A673 (cell line): ENCODE measurements around the gene RACGAP1. TPM values are rescaled to one million over a fixed set of nuclear protein-coding genes. Genes with fewer than 3 reads are reported as not detected.
A peak's percentile ranks its signal among the peaks of the same experiment; 100 is the strongest.

Experiments
- BruUV-seq: library from RNA; stranded (reverse); fragments of 400-500 nt; replicated peaks from 2 replicates; lab custom pipeline; 2021; lab: Mats Ljungman, UMichigan
- CTCF ChIA-PET: fragments of 300-600 bp; sonication (Branson Sonifier 250); formaldehyde crosslinking; loops from one replicate; lab custom pipeline; 2022; ENCODE audit warnings: antibody characterized with exemption; lab: Charles Lee
- POLR2A ChIA-PET: fragments of 300-600 bp; sonication (Branson Sonifier 250); formaldehyde crosslinking; loops from one replicate; lab custom pipeline; 2022; ENCODE audit warnings: antibody characterized with exemption; ENCODE audit not compliant: low non-redundant PET; lab: Charles Lee
- DNase-seq: peaks from one replicate; pipeline ENCODE4 v3.0.0-alpha.2; 2015; ENCODE audit warnings: low spot score
- H3K27ac ChIP-seq: fragments of 200-600 bp; sonication (generic); 2 replicates; pipeline ENCODE4 v1.5.1; 2016; ENCODE audit warnings: mixed run types, low read depth, mild to moderate bottlenecking, mixed read lengths, antibody characterized with exemption, low read length; ENCODE audit not compliant: poor library complexity, severe bottlenecking
- H3K27me3 ChIP-seq: fragments of 200-600 bp; sonication (generic); replicated peaks from 2 replicates; pipeline ENCODE4 v1.6.1; 2017; ENCODE audit warnings: mixed run types, low read depth, mild to moderate bottlenecking, mixed read lengths, antibody characterized with exemption, low read length; ENCODE audit not compliant: insufficient read depth, poor library complexity
- H3K36me3 ChIP-seq: fragments of 200-600 bp; sonication (generic); 2 replicates; pipeline ENCODE4 v1.6.1; 2016; ENCODE audit warnings: mixed run types, mild to moderate bottlenecking, mixed read lengths, antibody characterized with exemption, low read length; ENCODE audit not compliant: insufficient read depth, poor library complexity, severe bottlenecking
- H3K4me1 ChIP-seq: fragments of 200-600 bp; sonication (generic); 2 replicates; pipeline ENCODE4 v1.6.1; 2017; ENCODE audit warnings: mixed run types, mild to moderate bottlenecking, mixed read lengths, antibody characterized with exemption, low read length; ENCODE audit not compliant: insufficient read depth, poor library complexity, severe bottlenecking
- H3K4me3 ChIP-seq: fragments of 200-600 bp; sonication (generic); 2 replicates; pipeline ENCODE4 v1.5.1; 2016; ENCODE audit warnings: low read depth, mixed run types, mild to moderate bottlenecking, mixed read lengths, low read length; ENCODE audit not compliant: poor library complexity, severe bottlenecking
- H3K9me3 ChIP-seq: fragments of 200-600 bp; sonication (generic); 2 replicates; pipeline ENCODE4 v1.6.1; 2016; ENCODE audit warnings: mixed run types, low read depth, mild to moderate bottlenecking, mixed read lengths, antibody characterized with exemption, low read length; ENCODE audit not compliant: poor library complexity, severe bottlenecking
- EZH2 ChIP-seq: fragments of 200-600 bp; sonication (generic); IDR thresholded peaks from 2 replicates; pipeline ENCODE4 v1.6.1; 2017; ENCODE audit warnings: borderline replicate concordance, low read depth, mild to moderate bottlenecking, mixed read lengths, antibody characterized with exemption, low read length; ENCODE audit not compliant: poor library complexity, severe bottlenecking
- intact Hi-C: fragments of 100-400 bp; cut with micrococcal nuclease; formaldehyde crosslinking; loops from one replicate; pipeline ENCODE4 v1.10.0; 2022; ENCODE audit not compliant: unreplicated experiment
- total RNA-seq: library from RNA; stranded (reverse); gene quantifications from 2 replicates; pipeline ENCODE4 v1.2.3, GENCODE V29; 2021
- TF ChIP-seq, protein P1 (sequence below): fragments of 300-800, 200-600 bp; sonication (generic); conservative IDR thresholded peaks from 2 replicates; pipeline ENCODE4 v1.5.1; 2017; ENCODE audit warnings: low read depth, mild to moderate bottlenecking, antibody characterized with exemption, low read length, moderate library complexity, mixed read lengths

RACGAP1 gene
- total RNA-seq, 1 experiment from 2014 or later, result 173 TPM

DNA sequence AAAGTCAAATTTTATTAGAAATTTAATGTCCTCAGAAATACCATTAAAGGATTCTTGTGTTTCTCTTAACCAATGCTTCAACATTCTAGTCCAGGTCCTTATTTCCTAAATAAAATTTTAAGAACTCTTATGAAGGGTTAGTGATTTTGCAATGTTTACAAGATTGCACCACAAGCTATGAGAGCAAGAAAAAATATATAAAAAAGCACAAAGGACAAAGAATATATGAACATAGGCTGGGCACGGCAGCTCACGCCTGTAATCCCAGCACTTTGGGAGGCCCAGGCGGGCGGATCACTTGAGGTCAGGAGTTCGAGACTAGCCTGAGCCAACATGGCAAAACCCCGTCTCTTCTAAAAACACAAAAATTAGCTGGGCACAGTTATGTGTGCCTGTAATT lies 7.7 kb downstream of the RACGAP1 start:
- Histone ChIP-seq H3K4me1 (peaks cover 26% of the 10 kb centered on the region), H3K4me3 (no peak overlapping the region), H3K9me3 (no peaks in the 10 kb centered on the region), H3K36me3 (peaks cover 38% of the 10 kb centered on the region), H3K27me3 (no peaks in the 10 kb centered on the region), H3K27ac (peak overlapping the region; percentile 52)
- ChIA-PET CTCF (no interaction called here), POLR2A (no interaction called here)
- no peak for DNase-seq
- BruUV-seq, result no TSS peak
- intact Hi-C loops, result no loop called here
- TF ChIP-seq, protein P1, sequence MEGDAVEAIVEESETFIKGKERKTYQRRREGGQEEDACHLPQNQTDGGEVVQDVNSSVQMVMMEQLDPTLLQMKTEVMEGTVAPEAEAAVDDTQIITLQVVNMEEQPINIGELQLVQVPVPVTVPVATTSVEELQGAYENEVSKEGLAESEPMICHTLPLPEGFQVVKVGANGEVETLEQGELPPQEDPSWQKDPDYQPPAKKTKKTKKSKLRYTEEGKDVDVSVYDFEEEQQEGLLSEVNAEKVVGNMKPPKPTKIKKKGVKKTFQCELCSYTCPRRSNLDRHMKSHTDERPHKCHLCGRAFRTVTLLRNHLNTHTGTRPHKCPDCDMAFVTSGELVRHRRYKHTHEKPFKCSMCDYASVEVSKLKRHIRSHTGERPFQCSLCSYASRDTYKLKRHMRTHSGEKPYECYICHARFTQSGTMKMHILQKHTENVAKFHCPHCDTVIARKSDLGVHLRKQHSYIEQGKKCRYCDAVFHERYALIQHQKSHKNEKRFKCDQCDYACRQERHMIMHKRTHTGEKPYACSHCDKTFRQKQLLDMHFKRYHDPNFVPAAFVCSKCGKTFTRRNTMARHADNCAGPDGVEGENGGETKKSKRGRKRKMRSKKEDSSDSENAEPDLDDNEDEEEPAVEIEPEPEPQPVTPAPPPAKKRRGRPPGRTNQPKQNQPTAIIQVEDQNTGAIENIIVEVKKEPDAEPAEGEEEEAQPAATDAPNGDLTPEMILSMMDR, result no peak
- TF ChIP-seq EZH2, result no peak

DNA sequence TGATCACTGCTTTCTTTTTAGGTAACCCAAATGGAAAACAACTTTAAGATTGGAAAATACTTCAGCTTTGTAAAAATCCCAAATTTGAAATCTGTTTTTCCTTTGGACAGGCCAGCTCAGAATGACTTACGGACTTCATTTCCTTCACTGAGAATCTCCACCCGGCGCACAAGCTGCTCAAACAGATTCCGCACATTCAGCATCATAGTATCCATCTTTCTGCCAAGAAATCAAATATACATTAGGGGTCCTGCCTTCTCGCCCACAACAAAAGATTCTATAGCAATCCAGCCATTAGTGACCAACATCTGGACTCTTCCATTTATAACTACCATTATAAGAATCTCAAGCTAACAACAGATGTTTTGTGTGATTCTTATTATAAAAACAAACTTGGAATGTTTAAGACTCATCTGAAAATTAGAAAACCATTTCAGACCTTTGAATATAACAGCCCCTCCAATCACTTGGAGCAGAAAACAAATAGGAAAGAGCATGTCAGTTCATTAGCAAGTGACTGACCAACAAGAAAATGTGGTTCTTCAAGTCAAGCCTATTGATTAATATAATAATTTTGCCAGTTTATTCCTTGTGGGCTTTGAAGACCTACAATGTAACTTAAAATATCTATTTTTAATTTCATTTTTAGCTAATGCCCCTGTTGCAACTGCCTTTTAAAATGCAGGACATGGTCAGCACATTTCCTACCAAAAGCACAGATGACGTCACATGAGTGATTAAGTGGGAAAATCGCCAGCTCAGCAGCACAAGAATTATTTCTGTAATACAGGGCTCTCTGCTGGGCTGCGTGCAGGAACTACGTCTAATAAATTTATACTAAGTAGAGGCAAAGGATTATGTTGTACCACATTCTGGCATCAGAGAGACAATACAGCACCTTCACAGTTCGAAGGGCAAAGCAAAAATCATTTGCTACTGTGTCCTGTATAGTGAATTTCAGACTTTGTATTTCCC lies 8.5 kb downstream of the RACGAP1 start:
- H3K27ac ChIP-seq, result peak overlapping the region; percentile 52
- peaks cover 22% of the 10 kb centered on the region for H3K4me1 ChIP-seq
- TF ChIP-seq EZH2, result no peak
- TF ChIP-seq, protein P1, result no peak
- peak; percentile 65 for DNase-seq
- no peak overlapping the region for H3K4me3 ChIP-seq
- H3K36me3 ChIP-seq, result peaks cover 34% of the 10 kb centered on the region
- CTCF ChIA-PET, result interaction anchor here (0.6 to 1.0 kb wide), 2 partner anchors 50 to 234 kb away, joined by 3 to 4 read pairs; no protein-coding TSS in a partner anchor
- intact Hi-C loops, result no loop called here
- BruUV-seq, result no TSS peak
- no peaks in the 10 kb centered on the region for H3K9me3 ChIP-seq
- no peaks in the 10 kb centered on the region for H3K27me3 ChIP-seq
- POLR2A ChIA-PET, result no interaction called here

DNA sequence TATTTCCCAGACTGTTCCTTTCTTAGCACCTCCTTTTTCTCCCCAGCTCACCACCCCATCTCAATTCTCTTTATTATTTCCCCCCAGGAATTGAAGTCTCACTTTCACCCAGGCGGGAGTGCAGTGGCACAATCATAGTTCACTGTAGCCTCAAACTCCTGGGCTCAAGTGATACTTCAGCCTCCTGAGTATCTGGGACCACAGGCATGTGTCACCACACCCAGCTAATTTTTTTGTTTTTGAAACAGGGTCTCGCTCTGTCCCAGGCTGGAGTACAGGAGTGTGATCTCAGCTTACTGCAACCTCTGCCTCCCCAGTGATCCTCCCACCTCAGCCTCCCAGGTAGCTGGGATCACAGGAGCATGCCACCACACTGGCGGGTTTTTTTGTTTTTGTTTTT lies 11.0 kb downstream of the RACGAP1 start:
- DNase-seq, result no peak
- Histone ChIP-seq H3K27ac (no peak overlapping the region), H3K9me3 (no peaks in the 10 kb centered on the region), H3K4me1 (peaks cover 16% of the 10 kb centered on the region), H3K36me3 (peaks cover 50% of the 10 kb centered on the region), H3K4me3 (no peak overlapping the region), H3K27me3 (no peaks in the 10 kb centered on the region)
- intact Hi-C loops, result no loop called here
- no peak for TF ChIP-seq EZH2
- TF ChIP-seq, protein P1, result no peak
- ChIA-PET CTCF (no interaction called here), POLR2A (interaction anchor here (0.9 kb wide), 1 partner anchor 22 kb away, joined by 6 read pairs; no protein-coding TSS in a partner anchor)
- BruUV-seq, result no TSS peak
